Neural progenitor cell (in vitro differentiated cells): ENCODE results near the gene RRH.

Source experiments
- EZH2 ChIP-seq: fragments of 200-600 bp; sonication (generic); IDR thresholded peaks from 2 replicates; pipeline ENCODE4 v1.6.1; 2017; ENCODE audit warnings: antibody characterized with exemption, mild to moderate bottlenecking, moderate library complexity
- TF ChIP-seq, protein P1 (sequence below): fragments of 200-600 bp; sonication (generic); IDR thresholded peaks from 2 replicates; pipeline ENCODE4 v1.5.1; 2017; ENCODE audit warnings: antibody characterized with exemption, mild to moderate bottlenecking

DNA sequence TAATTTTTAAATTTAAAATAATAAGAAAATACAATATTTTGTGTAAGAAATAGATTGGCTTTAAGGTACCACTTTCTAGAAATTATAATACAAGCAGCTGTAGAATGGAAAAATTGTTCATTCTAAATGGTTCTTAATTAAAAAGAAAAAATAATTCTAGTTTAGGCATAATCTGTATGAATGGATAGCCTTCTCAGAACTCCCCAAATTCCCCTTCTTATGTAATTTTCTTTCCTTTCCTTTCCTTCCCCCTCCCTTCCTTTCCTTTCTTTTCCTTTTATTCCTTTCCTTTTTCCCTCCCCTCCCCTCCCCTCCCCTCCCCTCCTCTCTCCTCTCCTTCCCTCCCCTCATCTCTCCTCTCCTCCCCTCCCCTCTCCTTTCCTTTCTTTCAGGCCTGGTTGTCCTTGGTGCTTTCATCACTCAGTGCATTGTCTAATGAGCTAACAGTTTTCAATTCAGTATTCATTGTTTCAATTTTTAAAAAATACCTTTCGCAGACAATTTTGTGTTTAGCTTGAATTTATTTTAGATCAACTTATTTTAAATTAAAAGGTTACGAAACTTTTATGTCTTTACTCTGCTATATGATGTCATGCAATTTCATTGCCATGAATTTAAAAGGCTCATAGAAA is 49.0 kb downstream of the RRH start:
- TF ChIP-seq, protein P1, sequence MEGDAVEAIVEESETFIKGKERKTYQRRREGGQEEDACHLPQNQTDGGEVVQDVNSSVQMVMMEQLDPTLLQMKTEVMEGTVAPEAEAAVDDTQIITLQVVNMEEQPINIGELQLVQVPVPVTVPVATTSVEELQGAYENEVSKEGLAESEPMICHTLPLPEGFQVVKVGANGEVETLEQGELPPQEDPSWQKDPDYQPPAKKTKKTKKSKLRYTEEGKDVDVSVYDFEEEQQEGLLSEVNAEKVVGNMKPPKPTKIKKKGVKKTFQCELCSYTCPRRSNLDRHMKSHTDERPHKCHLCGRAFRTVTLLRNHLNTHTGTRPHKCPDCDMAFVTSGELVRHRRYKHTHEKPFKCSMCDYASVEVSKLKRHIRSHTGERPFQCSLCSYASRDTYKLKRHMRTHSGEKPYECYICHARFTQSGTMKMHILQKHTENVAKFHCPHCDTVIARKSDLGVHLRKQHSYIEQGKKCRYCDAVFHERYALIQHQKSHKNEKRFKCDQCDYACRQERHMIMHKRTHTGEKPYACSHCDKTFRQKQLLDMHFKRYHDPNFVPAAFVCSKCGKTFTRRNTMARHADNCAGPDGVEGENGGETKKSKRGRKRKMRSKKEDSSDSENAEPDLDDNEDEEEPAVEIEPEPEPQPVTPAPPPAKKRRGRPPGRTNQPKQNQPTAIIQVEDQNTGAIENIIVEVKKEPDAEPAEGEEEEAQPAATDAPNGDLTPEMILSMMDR, result no peak
- no peak for TF ChIP-seq EZH2
